NCI-H2196 treated with DMSO at 0.1 percent for 48 hours (cell line): ENCODE data around the gene MSI2.
"Not testable (repeated sequence)": the region's sequence is repeated elsewhere in the genome, so short reads cannot be mapped to it uniquely, and the experiment has no call there.

Experiments
- DNase-seq: peaks from one replicate; lab custom pipeline; 2025; ENCODE audit not compliant: unreplicated experiment; lab: John Stamatoyannopoulos, UW

The MSI2 gene

GRCh38 chr17:57493625-57494024 is 237.3 kb downstream of the MSI2 start:
- no peak for DNase-seq

GRCh38 chr17:57494443-57494842 is 238.1 kb downstream of the MSI2 start:
- DNase-seq, result no peak

- DNase-seq, result no peak
Measured at GRCh38 chr17:57495771-57496170, 239.4 kb downstream of the MSI2 start.

- DNase-seq, result no peak
Measured at GRCh38 chr17:57496382-57496781, 240.1 kb downstream of the MSI2 start.

- DNase-seq, result no peak
Measured at GRCh38 chr17:57498443-57498842, 242.1 kb downstream of the MSI2 start.

- not testable (repeated sequence) for DNase-seq
Measured at GRCh38 chr17:57499221-57499620, 242.9 kb downstream of the MSI2 start.

- DNase-seq, result no peak
Measured at GRCh38 chr17:57499648-57500049, 243.3 kb downstream of the MSI2 start.

GRCh38 chr17:57501016-57501415 is 244.7 kb downstream of the MSI2 start:
- DNase-seq, result no peak

GRCh38 chr17:57502022-57502421 is 245.7 kb downstream of the MSI2 start:
- DNase-seq, result no peak

- no peak for DNase-seq
Measured at GRCh38 chr17:57502811-57503241, 246.5 kb downstream of the MSI2 start.

GRCh38 chr17:57504208-57504607 is 247.9 kb downstream of the MSI2 start:
- DNase-seq, result no peak

- DNase-seq, result no peak
Measured at GRCh38 chr17:57505841-57506773, 249.8 kb downstream of the MSI2 start.

GRCh38 chr17:57506774-57507127 is 250.4 kb downstream of the MSI2 start:
- DNase-seq, result no peak

GRCh38 chr17:57507828-57508227 is 251.5 kb downstream of the MSI2 start:
- no peak for DNase-seq

GRCh38 chr17:57508671-57509070 is 252.3 kb downstream of the MSI2 start:
- DNase-seq, result no peak

- DNase-seq, result no peak
Measured at GRCh38 chr17:57511475-57512123, 255.3 kb downstream of the MSI2 start.

GRCh38 chr17:57512258-57512657 is 255.9 kb downstream of the MSI2 start:
- DNase-seq, result no peak

- no peak for DNase-seq
Measured at GRCh38 chr17:57512691-57513090, 256.4 kb downstream of the MSI2 start.

- DNase-seq, result no peak
Measured at GRCh38 chr17:57513569-57513968, 257.2 kb downstream of the MSI2 start.

- no peak for DNase-seq
Measured at GRCh38 chr17:57514614-57515013, 258.3 kb downstream of the MSI2 start.

- no peak for DNase-seq
Measured at GRCh38 chr17:57515662-57516211, 259.4 kb downstream of the MSI2 start.
